Pancreas (tissue), 10 donors: ENCODE data around the gene KIAA0319L. TPM values are rescaled to one million over a fixed set of nuclear protein-coding genes. Genes with fewer than 3 reads are reported as not detected.

Source experiments
- ATAC-seq, 4 donors: fragments of 200-7000 bp; cut with Tn5 transposase; one replicate each; pipeline versions ENCODE4 v1.8.0 to v1.9.1; 2020; ENCODE audit warnings: mild to moderate bottlenecking in 4 of 4, moderate library complexity in 4 of 4
- DNase-seq, 6 donors: peaks; one replicate each; pipeline ENCODE4 v3.0.0-alpha.2; 2020
- FAIRE-seq: peaks from 2 replicates; lab custom pipeline; 2012; peaks lifted over from hg19 to GRCh38; lab: Jason Lieb, UNC
- H3K27ac ChIP-seq, 4 donors: fragments of 200-600 bp; sonication (generic); 1 replicate in 3 of 4; 2 replicates in 1 of 4; pipeline versions ENCODE4 v1.5.0 to v1.8.0; 2020
- H3K27me3 ChIP-seq, 4 donors: fragments of 200-600 bp; one replicate each; pipeline ENCODE4 v1.8.0; 2021
- H3K36me3 ChIP-seq, 3 donors: fragments of 200-600 bp; sonication (generic) in 1 of 3; one replicate each; pipeline versions ENCODE4 v1.5.0 to v1.8.0; 2020 to 2021
- H3K4me1 ChIP-seq, 3 donors: fragments of 200-600 bp; one replicate each; pipeline ENCODE4 v1.8.0; 2021
- H3K4me3 ChIP-seq, 4 donors: fragments of 200-600 bp; sonication (generic) in 2 of 4; one replicate each; pipeline versions ENCODE4 v1.5.0 to v1.8.0; 2020 to 2021
- H3K9me3 ChIP-seq, 4 donors: fragments of 200-600 bp; one replicate each; pipeline ENCODE4 v1.8.0; 2021
- CTCF ChIP-seq, 4 donors: fragments of 200-600 bp; sonication (generic) in 3 of 4; IDR thresholded peaks; one replicate each; pipeline versions ENCODE4 v1.5.0 to v1.8.0; 2021; ENCODE audit warnings: antibody characterized with exemption in 4 of 4
- WGBS, 2 donors: extraction: QIAGEN DNeasy Blood & Tissue Kit; methylation state at CpG; one replicate each; pipeline ENCODE4 v1.1.7; 2013; 5-methylcytosine and 5-hydroxymethylcytosine counted together
- intact Hi-C, 3 donors: fragments of 100-400 bp; cut with DNase I; formaldehyde crosslinking; loops; one replicate each; pipeline versions ENCODE4 v1.11.1 to v1.14.2; 2022
- polyA plus RNA-seq, 2 donors: library from polyadenylated mRNA; stranded (reverse); fragments of 200-250 nt; gene quantifications; one replicate each; pipeline ENCODE4 v1.2.3, GENCODE V29; 2013
- total RNA-seq, 6 donors: library from RNA; stranded (reverse); fragmentation: NEBNext Ultra II Directional in 4 of 6; extraction: Animal tissue kit (Norgen Biotek cat#: 25700) in 4 of 6; gene quantifications; one replicate each; pipeline versions ENCODE4 v1.2.1 to v1.2.4, GENCODE V29; 2021 to 2023
- donor health status: healthy with polysubstance abuse.
- donor health status: DM: no; HTN: no; CAD: no; lungs with moderate emphysema.
- donor health status: DM: no; HTN: no; CAD: no.
- donor health status: control.
- donor health status: control.
- donor health status: Bipolar disorder and iron deficiency.
- donor health status: DM: yes; HTN: yes; CAD: no.
- donor health status: DM: no; HTN: no; CAD: no.
- donor health status: DM: no; HTN: no; CAD: no.
- donor health status: DM: yes; HTN: yes; CAD: no.

The KIAA0319L gene
- total and polyA plus RNA-seq, 8 donors = 22.9 to 50.8 (median 44.1) TPM

- ATAC-seq (no peak), FAIRE-seq (no peak), DNase-seq (no peak)
- Histone ChIP-seq H3K9me3 (no peaks in the 10 kb centered on the region), H3K27me3 (no peaks in the 10 kb centered on the region), H3K27ac (no peak overlapping the region), H3K36me3 (peaks cover 3 to 38% (median 4%) of the 10 kb centered on the region in 3 donors), H3K4me3 (no peak overlapping the region), H3K4me1 (no peaks in the 10 kb centered on the region)
- intact Hi-C loops = no loop called here
- WGBS, 2 donors = 91 to 98% methylated on average over 3 of the region's 3 CpGs
- TF ChIP-seq CTCF (IDR thresholded peaks at IDR 0.05) = no peak
These were observed 158.5 kb downstream of the KIAA0319L start for GRCh38 chr1:35398739-35399138.

DNA sequence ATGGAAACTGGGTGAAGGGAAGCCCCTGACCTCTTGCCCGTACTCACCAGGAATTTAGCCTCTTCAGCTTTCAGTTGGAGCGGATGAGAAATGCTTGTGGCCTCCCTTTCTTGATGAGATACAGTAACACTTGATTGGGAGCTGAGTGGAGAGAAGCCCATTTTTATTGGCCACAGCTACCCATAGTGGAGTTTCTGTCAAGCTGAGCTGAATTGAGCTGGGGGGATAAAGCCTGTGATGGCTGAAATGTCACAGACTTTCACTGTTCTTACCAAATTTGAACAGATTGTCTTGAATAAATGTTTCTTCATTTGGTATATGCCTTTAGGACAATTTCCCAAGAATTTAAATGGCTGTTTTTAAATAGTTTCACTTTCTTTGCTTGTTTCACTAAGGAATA, 162.8 kb downstream of the KIAA0319L start:
- intact Hi-C loops = no loop called here
- ATAC-seq = no peak
- Histone ChIP-seq H3K4me1 (no peaks in the 10 kb centered on the region), H3K36me3 (peaks cover 3 to 23% (median 4%) of the 10 kb centered on the region in 3 donors), H3K27me3 (no peaks in the 10 kb centered on the region), H3K9me3 (no peaks in the 10 kb centered on the region), H3K27ac (no peak overlapping the region), H3K4me3 (no peak overlapping the region)
- no peak for TF ChIP-seq CTCF (IDR thresholded peaks at IDR 0.05)
- DNase-seq = no peak
- 93 to 95% methylated on average over 2 of the region's 2 CpGs for WGBS, 2 donors
- no peak for FAIRE-seq

GRCh38 chr1:35390600-35391494, 166.4 kb downstream of the KIAA0319L start:
- H3K9me3 ChIP-seq = no peaks in the 10 kb centered on the region
- H3K27me3 ChIP-seq = no peaks in the 10 kb centered on the region
- intact Hi-C loops = no loop called here
- peaks cover 0 to 10% (median 0%) of the 10 kb centered on the region in 3 donors for H3K4me1 ChIP-seq
- H3K36me3 ChIP-seq = peaks cover 0 to 5% (median 4%) of the 10 kb centered on the region in 3 donors
- DNase-seq (no peak), ATAC-seq (no peak), FAIRE-seq (no peak)
- TF ChIP-seq CTCF (IDR thresholded peaks at IDR 0.05) = no peak
- H3K4me3 ChIP-seq = no peak overlapping the region
- no peak overlapping the region for H3K27ac ChIP-seq
- WGBS, 2 donors = 93 to 94% methylated on average over 10 of the region's 10 CpGs

DNA sequence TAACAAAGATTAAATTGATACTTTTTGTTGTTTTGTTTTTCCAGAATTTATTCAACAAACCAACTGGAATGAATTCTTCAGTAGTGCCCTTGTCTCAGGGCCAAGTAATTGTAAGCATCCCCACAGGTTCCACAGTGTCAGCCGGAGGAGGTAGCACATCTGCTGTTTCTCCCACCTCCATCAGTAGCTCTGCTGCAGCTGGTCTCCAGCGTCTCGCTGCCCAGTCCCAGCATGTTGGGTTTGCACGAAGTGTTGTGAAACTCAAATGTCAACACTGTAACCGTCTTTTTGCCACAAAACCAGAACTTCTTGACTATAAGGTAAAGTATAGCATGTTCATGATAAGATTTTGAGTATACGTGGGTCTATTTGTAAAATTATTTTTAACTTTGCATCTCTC, 170.2 kb downstream of the KIAA0319L start:
- H3K4me1 ChIP-seq = peaks cover 0 to 10% (median 0%) of the 10 kb centered on the region in 3 donors
- no peak for TF ChIP-seq CTCF (IDR thresholded peaks at IDR 0.05)
- H3K36me3 ChIP-seq = no peaks in the 10 kb centered on the region
- ATAC-seq = peak; percentile 79 to 98 (median 96)
- H3K9me3 ChIP-seq = no peaks in the 10 kb centered on the region
- peak in 5 of 6 donors; percentile 49 to 77 (median 70) for DNase-seq
- no peak overlapping the region for H3K4me3 ChIP-seq
- H3K27ac ChIP-seq = no peak overlapping the region
- FAIRE-seq = no peak
- H3K27me3 ChIP-seq = no peaks in the 10 kb centered on the region
- intact Hi-C loops = no loop called here
- 34 to 36% methylated on average over 6 of the region's 6 CpGs for WGBS, 2 donors

GRCh38 chr1:35386290-35386689, 170.9 kb downstream of the KIAA0319L start:
- no peak for ATAC-seq
- Histone ChIP-seq H3K36me3 (no peaks in the 10 kb centered on the region), H3K27ac (no peak overlapping the region), H3K4me3 (no peak overlapping the region), H3K4me1 (peaks cover 0 to 10% (median 0%) of the 10 kb centered on the region in 3 donors), H3K27me3 (no peaks in the 10 kb centered on the region), H3K9me3 (no peaks in the 10 kb centered on the region)
- FAIRE-seq = no peak
- DNase-seq = no peak
- intact Hi-C loops = no loop called here
- TF ChIP-seq CTCF (IDR thresholded peaks at IDR 0.05) = no peak
- 95 to 99% methylated on average over 7 of the region's 7 CpGs for WGBS, 2 donors
